Measurements from ENCODE around the gene SPOCK1.

GRCh38 chr5:137206030-137206715, 293.0 kb downstream of the SPOCK1 start:
- TF ChIP-seq CTCF (IDR thresholded peaks at IDR 0.05) (no peak), EP300 (IDR thresholded peaks at IDR 0.05) (no peak), SMC3 (IDR thresholded peaks at IDR 0.05) (no peak), POLR2A (IDR thresholded peaks at IDR 0.05; ENCODE audit: low read length) (no peak), ZFP36 (IDR thresholded peaks at IDR 0.05; ENCODE audit: borderline replicate concordance, partially characterized antibody) (no peak), TP53 (CRISPR knock-in tag; IDR thresholded peaks at IDR 0.05) (no peak), PHF8 (IDR thresholded peaks at IDR 0.05; ENCODE audit: borderline replicate concordance, low read depth) (no peak)
